Endodermal cell (in vitro differentiated cells): ENCODE measurements around the gene ZNF790. TPM values are rescaled to one million over a fixed set of nuclear protein-coding genes. Genes with fewer than 3 reads are reported as not detected.

ENCODE experiments used
- DNase-seq: peaks from one replicate; pipeline ENCODE4 v3.0.0-alpha.2; 2017
- H3K27ac ChIP-seq: 2 replicates; pipeline ENCODE4 v1.5.1; 2013; ENCODE audit warnings: mild to moderate bottlenecking, low read depth, low read length, moderate library complexity
- H3K27me3 ChIP-seq: 2 replicates; pipeline ENCODE4 v1.6.1; 2013; ENCODE audit warnings: mild to moderate bottlenecking, low read length, moderate library complexity; ENCODE audit not compliant: insufficient read depth, control insufficient read depth, poor library complexity, severe bottlenecking
- H3K36me3 ChIP-seq: 2 replicates; pipeline ENCODE4 v1.7.0; 2013; ENCODE audit warnings: mild to moderate bottlenecking, low read length, moderate library complexity; ENCODE audit not compliant: control insufficient read depth, insufficient read depth
- H3K4me1 ChIP-seq: one replicate; pipeline ENCODE4 v1.7.0; 2013; ENCODE audit warnings: low read length; ENCODE audit not compliant: control insufficient read depth, insufficient read depth
- H3K4me3 ChIP-seq: 2 replicates; pipeline ENCODE4 v1.5.1; 2013; ENCODE audit warnings: mild to moderate bottlenecking, low read length, moderate library complexity
- H3K9ac ChIP-seq: 2 replicates; pipeline ENCODE4 v1.6.1; 2013; ENCODE audit warnings: mild to moderate bottlenecking, low read length, moderate library complexity; ENCODE audit not compliant: poor library complexity, severe bottlenecking; ENCODE audit errors: extremely low read depth
- H3K9me3 ChIP-seq: 2 replicates; pipeline ENCODE4 v1.6.1; 2013; ENCODE audit warnings: mild to moderate bottlenecking, low read length, moderate library complexity; ENCODE audit not compliant: control insufficient read depth
- H3K27ac Mint-ChIP-seq: 2 replicates; pipeline ENCODE4 v1.8.0; 2020; ENCODE audit warnings: mixed read lengths
- H3K27me3 Mint-ChIP-seq: 2 replicates; pipeline ENCODE4 v1.8.0; 2021; ENCODE audit warnings: mild to moderate bottlenecking, mixed read lengths; ENCODE audit not compliant: insufficient read depth
- H3K36me3 Mint-ChIP-seq: 2 replicates; pipeline ENCODE4 v1.8.0; 2020; ENCODE audit warnings: low read depth, mixed read lengths
- H3K4me1 Mint-ChIP-seq: 2 replicates; pipeline ENCODE4 v1.8.0; 2020; ENCODE audit warnings: mixed read lengths
- H3K4me3 Mint-ChIP-seq: 2 replicates; pipeline ENCODE4 v1.8.0; 2020; ENCODE audit warnings: mild to moderate bottlenecking, moderate library complexity, mixed read lengths
- H3K9me3 Mint-ChIP-seq: 2 replicates; pipeline ENCODE4 v1.8.0; 2020; ENCODE audit warnings: mild to moderate bottlenecking, mixed read lengths
- WGBS, 2 experiments: methylation state at CpG; one replicate each; pipeline versions ENCODE4 v1.1.5 to v1.1.7; 2013; ENCODE audit warnings: missing lambda C conversion rate in 2 of 2, mixed read lengths in 1 of 2; ENCODE audit not compliant: insufficient coverage in 1 of 2, insufficient read length in 1 of 2; 5-methylcytosine and 5-hydroxymethylcytosine counted together
- total RNA-seq, 2 donors: library from RNA; stranded (reverse); fragmentation: NEBNext Ultra II Directional in 1 of 2; extraction: Animal tissue kit (Norgen Biotek cat#: 25700) in 1 of 2; gene quantifications; 2 replicates in 1 of 2; 3 replicates in 1 of 2; pipeline ENCODE4 v1.2.1, GENCODE V29; 2021
- TF ChIP-seq, protein P1 (sequence below): fragments of 200-600 bp; sonication (generic); conservative IDR thresholded peaks from 2 replicates; pipeline ENCODE4 v1.5.0; 2021; ENCODE audit warnings: antibody characterized with exemption, mild to moderate bottlenecking

ZNF790 gene
- total RNA-seq, 2 donors from 2014 or later: 7.3 to 10.1 TPM

GRCh38 chr19:36807029-36807428 lies 31.2 kb downstream of the ZNF790 start:
- TF ChIP-seq, protein P1, sequence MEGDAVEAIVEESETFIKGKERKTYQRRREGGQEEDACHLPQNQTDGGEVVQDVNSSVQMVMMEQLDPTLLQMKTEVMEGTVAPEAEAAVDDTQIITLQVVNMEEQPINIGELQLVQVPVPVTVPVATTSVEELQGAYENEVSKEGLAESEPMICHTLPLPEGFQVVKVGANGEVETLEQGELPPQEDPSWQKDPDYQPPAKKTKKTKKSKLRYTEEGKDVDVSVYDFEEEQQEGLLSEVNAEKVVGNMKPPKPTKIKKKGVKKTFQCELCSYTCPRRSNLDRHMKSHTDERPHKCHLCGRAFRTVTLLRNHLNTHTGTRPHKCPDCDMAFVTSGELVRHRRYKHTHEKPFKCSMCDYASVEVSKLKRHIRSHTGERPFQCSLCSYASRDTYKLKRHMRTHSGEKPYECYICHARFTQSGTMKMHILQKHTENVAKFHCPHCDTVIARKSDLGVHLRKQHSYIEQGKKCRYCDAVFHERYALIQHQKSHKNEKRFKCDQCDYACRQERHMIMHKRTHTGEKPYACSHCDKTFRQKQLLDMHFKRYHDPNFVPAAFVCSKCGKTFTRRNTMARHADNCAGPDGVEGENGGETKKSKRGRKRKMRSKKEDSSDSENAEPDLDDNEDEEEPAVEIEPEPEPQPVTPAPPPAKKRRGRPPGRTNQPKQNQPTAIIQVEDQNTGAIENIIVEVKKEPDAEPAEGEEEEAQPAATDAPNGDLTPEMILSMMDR: no peak
- H3K4me1 Mint-ChIP-seq: no peaks in the 10 kb centered on the region
- no peak overlapping the region for H3K27ac ChIP-seq
- no peak overlapping the region for H3K4me3 Mint-ChIP-seq
- H3K9ac ChIP-seq: no peak overlapping the region
- no peak overlapping the region for H3K27ac Mint-ChIP-seq
- H3K27me3 Mint-ChIP-seq: no peaks in the 10 kb centered on the region
- no peak for DNase-seq
- no peaks in the 10 kb centered on the region for H3K4me1 ChIP-seq
- peak overlapping the region; percentile 45 for H3K4me3 ChIP-seq
- H3K27me3 ChIP-seq: no peaks in the 10 kb centered on the region
- peaks cover 66% of the 10 kb centered on the region for H3K36me3 Mint-ChIP-seq
- H3K9me3 ChIP-seq: peaks cover 90% of the 10 kb centered on the region
- peaks cover 80% of the 10 kb centered on the region for H3K9me3 Mint-ChIP-seq
- peaks cover 16% of the 10 kb centered on the region for H3K36me3 ChIP-seq

GRCh38 chr19:36805364-36805763 lies 32.8 kb downstream of the ZNF790 start:
- H3K36me3 Mint-ChIP-seq: peaks cover 66% of the 10 kb centered on the region
- no peaks in the 10 kb centered on the region for H3K27me3 Mint-ChIP-seq
- H3K4me3 ChIP-seq: no peak overlapping the region

GRCh38 chr19:36797786-36798108 lies 40.4 kb downstream of the ZNF790 start:
- H3K9me3 Mint-ChIP-seq: peaks cover 79% of the 10 kb centered on the region
- 17 to 44% methylated on average over 1 to 8 of the region's 9 CpGs for WGBS, 2 experiments
- H3K27ac ChIP-seq: peak overlapping the region; percentile 38

More at GRCh38 chr19:36805364-36805763, 32.8 kb downstream of the ZNF790 start:
- 83% methylated on average over 1 of the region's 1 CpG; no CpG with 5 or more reads in 1 of the 2 experiments for WGBS, 2 experiments
- no peak overlapping the region for H3K27ac Mint-ChIP-seq
- no peaks in the 10 kb centered on the region for H3K4me1 Mint-ChIP-seq
- Histone ChIP-seq H3K27me3 (no peaks in the 10 kb centered on the region), H3K27ac (no peak overlapping the region), H3K9me3 (peaks cover 90% of the 10 kb centered on the region), H3K9ac (no peak overlapping the region), H3K4me1 (no peaks in the 10 kb centered on the region), H3K36me3 (peaks cover 23% of the 10 kb centered on the region)
- TF ChIP-seq, protein P1: no peak
- no peak for DNase-seq
- peaks cover 78% of the 10 kb centered on the region for H3K9me3 Mint-ChIP-seq
- H3K4me3 Mint-ChIP-seq: no peak overlapping the region

More at GRCh38 chr19:36797786-36798108, 40.4 kb downstream of the ZNF790 start:
- Mint-ChIP-seq H3K27me3 (peaks cover 2% of the 10 kb centered on the region), H3K4me1 (no peaks in the 10 kb centered on the region), H3K4me3 (peak overlapping the region; percentile 75), H3K36me3 (peaks cover 33% of the 10 kb centered on the region), H3K27ac (peak overlapping the region; percentile 88)
- TF ChIP-seq, protein P1: no peak
- Histone ChIP-seq H3K27me3 (no peaks in the 10 kb centered on the region), H3K9me3 (peaks cover 68% of the 10 kb centered on the region), H3K9ac (peak overlapping the region; percentile 55), H3K4me3 (peak overlapping the region; percentile 89), H3K36me3 (peaks cover 18% of the 10 kb centered on the region), H3K4me1 (no peaks in the 10 kb centered on the region)
- no peak for DNase-seq
